OCI-LY3 (cell line): ENCODE results near the gene ARID1B.
"Not testable (repeated sequence)": the region's sequence is repeated elsewhere in the genome, so short reads cannot be mapped to it uniquely, and the experiment has no call there.

Experiments used
- H2AFZ ChIP-seq: fragments of 200-600, 300-600 bp; shearing (Covaris generic); 2 replicates; pipeline ENCODE4 v1.6.0; 2014; ENCODE audit warnings: antibody characterized with exemption, low read depth, low read length
- H3K27ac ChIP-seq: fragments of 200-600, 300-600 bp; sonication (generic); 2 replicates; pipeline ENCODE4 v1.5.1; 2014; ENCODE audit warnings: mild to moderate bottlenecking, low read length, moderate library complexity, mixed read lengths
- H3K27me3 ChIP-seq: fragments of 200-600, 300-600 bp; sonication (generic); 2 replicates; pipeline ENCODE4 v1.6.1; 2014; ENCODE audit warnings: low read depth, low read length, mixed read lengths
- H3K36me3 ChIP-seq: fragments of 200-600, 300-600 bp; sonication (generic); replicated peaks from 2 replicates; pipeline ENCODE3; 2014; ENCODE audit warnings: low read depth, low read length, mixed read lengths
- H3K4me1 ChIP-seq: fragments of 300-600, 200-600 bp; sonication (generic); 2 replicates; pipeline ENCODE4 v1.6.1; 2014; ENCODE audit warnings: low read length, mixed read lengths
- H3K4me2 ChIP-seq: fragments of 200-600, 300-600 bp; sonication (generic); 2 replicates; pipeline ENCODE4 v1.6.1; 2014; ENCODE audit warnings: low read length, mixed read lengths
- H3K4me3 ChIP-seq: fragments of 300-600, 200-600 bp; sonication (generic); 2 replicates; pipeline ENCODE4 v1.5.1; 2014; ENCODE audit warnings: antibody characterized with exemption, mild to moderate bottlenecking, low read length, moderate library complexity
- H3K79me2 ChIP-seq: fragments of 300-600, 200-600 bp; shearing (Covaris generic); 2 replicates; pipeline ENCODE4 v1.6.1; 2014; ENCODE audit warnings: mild to moderate bottlenecking, low read length, mixed read lengths
- H3K9ac ChIP-seq: fragments of 300-600, 200-600 bp; shearing (Covaris generic); 2 replicates; pipeline ENCODE4 v1.6.0; 2014; ENCODE audit warnings: mild to moderate bottlenecking, low read length, moderate library complexity
- H3K9me3 ChIP-seq: fragments of 200-600, 300-600 bp; shearing (Covaris generic); 2 replicates; pipeline ENCODE4 v1.6.1; 2014; ENCODE audit warnings: low read length, mixed read lengths; ENCODE audit not compliant: insufficient read depth
- H4K20me1 ChIP-seq: fragments of 200-600, 300-600 bp; sonication (generic); 2 replicates; pipeline ENCODE4 v1.6.1; 2016; ENCODE audit warnings: low read length, mixed read lengths; ENCODE audit not compliant: insufficient read depth
- EZH2phosphoT487 ChIP-seq: fragments of 200-600 bp; shearing (Covaris generic); IDR thresholded peaks from 2 replicates; pipeline ENCODE4 v1.6.1; 2018; ENCODE audit warnings: antibody characterized with exemption, mixed run types, low read depth
- TF ChIP-seq, protein P1 (sequence below): fragments of 200-600, 300-600 bp; sonication (generic); IDR thresholded peaks from 2 replicates; pipeline ENCODE4 v1.5.1; 2014; ENCODE audit warnings: antibody characterized with exemption, low read length, low read depth

Gene ARID1B

DNA sequence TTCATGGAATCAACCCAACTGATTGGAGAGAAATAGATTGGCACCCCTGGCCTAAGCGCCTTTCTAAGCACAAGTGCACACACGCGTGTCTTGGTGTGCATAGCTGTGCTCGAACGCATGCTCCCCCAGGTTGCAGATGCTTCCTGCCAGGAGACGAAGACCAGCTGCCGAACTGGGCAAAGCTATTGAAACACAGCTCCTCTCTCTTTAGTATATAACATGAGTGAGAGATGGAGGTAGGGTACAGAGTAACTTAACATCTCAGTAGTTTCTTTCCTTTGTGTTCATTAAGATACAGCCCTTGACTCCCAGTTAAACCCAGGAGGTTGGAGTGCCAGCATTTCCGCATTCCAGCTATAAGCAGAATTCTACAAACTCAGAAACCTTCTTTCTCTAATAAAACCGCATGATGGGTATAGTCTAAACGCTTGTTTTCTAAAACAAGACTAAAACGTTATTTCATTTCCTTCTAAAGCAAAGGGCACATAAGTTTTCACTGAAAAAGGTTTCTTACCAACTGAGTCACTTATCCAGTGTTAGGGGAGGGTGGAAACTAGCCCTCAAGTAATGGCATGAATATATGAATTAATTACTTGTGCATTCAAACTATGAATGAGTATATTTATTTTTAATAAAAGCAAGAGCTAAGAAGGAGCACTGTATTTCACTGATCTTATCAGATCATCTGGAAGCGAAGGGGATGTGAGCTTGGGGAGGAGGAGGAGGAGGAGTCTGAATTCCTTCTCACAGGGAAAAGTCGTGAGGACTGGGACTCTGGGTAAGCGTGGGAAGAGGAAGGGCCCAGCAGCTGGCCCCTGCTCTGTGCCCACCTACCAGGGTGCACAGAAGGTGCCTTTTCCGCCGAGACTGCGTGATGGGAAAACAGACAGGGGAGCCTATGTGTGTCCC lies 367.0 kb downstream of the ARID1B start:
- Histone ChIP-seq H3K9ac (no peak overlapping the region), H2AFZ (no peak overlapping the region), H3K36me3 (no peaks in the 10 kb centered on the region), H4K20me1 (no peaks in the 10 kb centered on the region), H3K27me3 (no peaks in the 10 kb centered on the region), H3K27ac (no peak overlapping the region), H3K4me1 (no peaks in the 10 kb centered on the region), H3K4me3 (no peak overlapping the region), H3K9me3 (no peaks in the 10 kb centered on the region), H3K79me2 (no peaks in the 10 kb centered on the region), H3K4me2 (no peak overlapping the region)
- no peak for TF ChIP-seq EZH2phosphoT487
- TF ChIP-seq, protein P1, sequence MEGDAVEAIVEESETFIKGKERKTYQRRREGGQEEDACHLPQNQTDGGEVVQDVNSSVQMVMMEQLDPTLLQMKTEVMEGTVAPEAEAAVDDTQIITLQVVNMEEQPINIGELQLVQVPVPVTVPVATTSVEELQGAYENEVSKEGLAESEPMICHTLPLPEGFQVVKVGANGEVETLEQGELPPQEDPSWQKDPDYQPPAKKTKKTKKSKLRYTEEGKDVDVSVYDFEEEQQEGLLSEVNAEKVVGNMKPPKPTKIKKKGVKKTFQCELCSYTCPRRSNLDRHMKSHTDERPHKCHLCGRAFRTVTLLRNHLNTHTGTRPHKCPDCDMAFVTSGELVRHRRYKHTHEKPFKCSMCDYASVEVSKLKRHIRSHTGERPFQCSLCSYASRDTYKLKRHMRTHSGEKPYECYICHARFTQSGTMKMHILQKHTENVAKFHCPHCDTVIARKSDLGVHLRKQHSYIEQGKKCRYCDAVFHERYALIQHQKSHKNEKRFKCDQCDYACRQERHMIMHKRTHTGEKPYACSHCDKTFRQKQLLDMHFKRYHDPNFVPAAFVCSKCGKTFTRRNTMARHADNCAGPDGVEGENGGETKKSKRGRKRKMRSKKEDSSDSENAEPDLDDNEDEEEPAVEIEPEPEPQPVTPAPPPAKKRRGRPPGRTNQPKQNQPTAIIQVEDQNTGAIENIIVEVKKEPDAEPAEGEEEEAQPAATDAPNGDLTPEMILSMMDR: no peak

DNA sequence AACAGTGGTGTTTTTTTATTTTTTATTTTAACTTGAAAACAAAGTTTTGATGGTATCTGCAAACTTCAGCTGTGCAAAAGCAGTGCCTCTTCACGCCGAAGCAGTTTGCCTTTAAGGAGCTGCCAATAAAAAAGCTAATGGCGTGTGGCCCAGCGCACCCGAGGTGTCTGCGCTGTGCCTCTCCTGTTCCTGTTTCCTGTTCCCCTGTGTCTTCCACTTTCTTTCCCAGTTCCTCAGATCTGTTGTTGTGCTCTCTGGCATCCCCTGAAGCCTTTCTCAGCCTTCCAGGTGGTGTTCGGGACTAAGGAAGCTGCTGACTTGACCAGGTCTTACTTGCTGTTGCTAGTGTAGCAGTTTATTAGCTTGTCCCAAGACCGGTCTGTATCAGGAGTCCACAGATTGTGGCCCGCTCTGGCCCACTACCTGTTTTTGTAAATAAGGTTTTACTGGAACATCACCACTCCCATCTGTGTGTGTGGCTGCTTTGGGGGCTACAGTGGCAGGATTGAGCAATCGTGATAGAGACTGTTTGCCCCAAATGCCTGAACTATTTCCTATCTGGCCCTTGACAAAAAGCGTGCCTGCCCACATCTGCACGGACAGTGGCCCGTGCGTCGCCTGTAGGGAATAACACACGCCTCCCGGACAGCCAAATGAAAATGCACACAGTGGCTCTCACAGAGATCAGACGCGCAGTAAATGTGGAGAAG lies 367.8 kb downstream of the ARID1B start:
- no peaks in the 10 kb centered on the region for H3K4me1 ChIP-seq
- H3K36me3 ChIP-seq: no peaks in the 10 kb centered on the region
- TF ChIP-seq, protein P1: no peak
- no peak for TF ChIP-seq EZH2phosphoT487
- no peak overlapping the region for H3K9ac ChIP-seq
- H3K27ac ChIP-seq: no peak overlapping the region
- H4K20me1 ChIP-seq: no peaks in the 10 kb centered on the region
- no peak overlapping the region for H2AFZ ChIP-seq
- H3K4me3 ChIP-seq: no peak overlapping the region
- H3K4me2 ChIP-seq: no peak overlapping the region
- no peaks in the 10 kb centered on the region for H3K27me3 ChIP-seq
- no peaks in the 10 kb centered on the region for H3K9me3 ChIP-seq
- no peaks in the 10 kb centered on the region for H3K79me2 ChIP-seq

DNA sequence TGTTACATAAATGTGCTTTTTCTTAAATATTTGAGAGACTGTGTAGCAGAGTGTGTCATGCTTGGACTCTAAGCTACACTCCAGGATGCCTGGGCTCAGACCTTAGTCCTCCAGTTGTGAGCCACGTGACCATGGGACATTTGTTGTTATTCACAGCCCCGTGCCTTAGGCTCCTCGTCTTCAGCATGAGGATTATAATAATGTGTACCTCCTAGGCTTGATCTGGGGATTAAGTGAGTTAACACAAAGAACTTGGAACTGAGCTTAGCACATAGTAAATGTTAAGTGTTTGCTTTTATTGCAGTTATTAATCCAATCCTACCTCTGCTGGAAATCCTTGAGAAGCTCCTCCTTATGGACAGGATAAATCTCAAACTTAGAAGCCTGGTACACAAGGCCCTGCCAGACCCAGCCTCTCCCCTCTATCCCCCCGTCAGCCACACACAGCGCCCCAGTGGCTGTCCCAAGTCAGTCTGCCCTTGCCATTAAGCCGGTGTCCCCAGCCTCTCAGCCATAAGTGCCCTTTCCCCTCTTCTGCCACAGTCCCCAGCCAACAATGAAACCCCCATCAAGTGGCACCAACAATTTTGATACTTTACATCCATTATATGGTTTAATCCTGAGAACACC lies 368.6 kb downstream of the ARID1B start:
- TF ChIP-seq, protein P1: no peak
- no peak for TF ChIP-seq EZH2phosphoT487
- H3K27ac ChIP-seq: no peak overlapping the region

DNA sequence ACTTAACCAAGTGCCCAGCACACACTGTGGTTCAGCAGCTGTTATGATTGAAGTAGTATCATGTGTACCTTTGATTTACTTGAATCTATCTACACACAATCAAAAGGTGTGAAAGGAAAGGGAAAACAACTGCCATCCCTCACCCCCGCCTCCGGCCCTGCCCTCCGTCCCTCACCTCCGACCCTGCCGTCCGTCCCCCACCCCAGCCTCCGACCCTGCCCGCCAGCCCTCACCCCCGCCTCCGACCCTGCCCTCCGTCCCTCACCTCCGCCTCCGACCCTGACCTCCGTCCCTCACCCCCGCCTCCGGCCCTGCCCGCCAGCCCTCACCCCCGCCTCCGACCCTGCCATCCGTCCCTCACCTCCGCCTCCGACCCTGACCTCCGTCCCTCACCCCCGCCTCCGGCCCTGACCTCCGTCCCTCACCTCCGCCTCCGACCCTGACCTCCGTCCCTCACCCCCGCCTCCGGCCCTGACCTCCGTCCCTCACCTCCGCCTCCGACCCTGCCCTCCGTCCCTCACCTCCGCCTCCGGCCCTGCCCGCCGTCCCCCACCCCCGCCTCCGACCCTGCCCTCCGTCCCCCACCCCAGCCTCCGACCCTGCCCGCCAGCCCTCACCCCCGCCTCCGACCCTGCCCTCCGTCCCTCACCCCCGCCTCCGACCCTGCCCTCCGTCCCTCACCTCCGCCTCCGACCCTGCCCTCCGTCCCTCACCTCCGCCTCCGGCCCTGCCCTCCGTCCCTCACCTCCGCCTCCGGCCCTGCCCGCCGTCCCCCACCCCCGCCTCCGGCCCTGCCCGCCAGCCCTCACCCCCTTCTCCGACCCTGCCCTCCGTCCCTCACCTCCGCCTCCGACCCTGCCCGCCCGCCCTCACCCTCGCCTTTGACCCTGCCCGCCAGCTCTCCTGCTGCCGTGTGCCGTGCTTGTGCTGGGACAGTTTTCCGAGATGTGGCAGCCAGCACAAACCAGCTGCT lies 370.2 kb downstream of the ARID1B start:
- H3K4me2 ChIP-seq, H4K20me1 ChIP-seq, H2AFZ ChIP-seq, H3K27ac ChIP-seq, H3K4me3 ChIP-seq, H3K36me3 ChIP-seq, H3K9ac ChIP-seq, H3K79me2 ChIP-seq, H3K9me3 ChIP-seq, H3K27me3 ChIP-seq, H3K4me1 ChIP-seq: not testable (repeated sequence)

More for the DNA sequence above, 368.6 kb downstream of the ARID1B start:
- Histone ChIP-seq H3K27me3 (no peaks in the 10 kb centered on the region), H3K79me2 (no peaks in the 10 kb centered on the region), H4K20me1 (no peaks in the 10 kb centered on the region), H3K9me3 (no peaks in the 10 kb centered on the region), H3K4me2 (no peak overlapping the region), H2AFZ (no peak overlapping the region), H3K9ac (no peak overlapping the region), H3K4me1 (no peaks in the 10 kb centered on the region), H3K36me3 (peaks cover 2% of the 10 kb centered on the region), H3K4me3 (no peak overlapping the region)
